Subcutaneous abdominal adipose tissue (tissue), 5 donors: ENCODE measurements around the gene HNRNPA3.
"Not testable (repeated sequence)": the region's sequence is repeated elsewhere in the genome, so short reads cannot be mapped to it uniquely, and the experiment has no call there.

ENCODE experiments used
- H3K27ac ChIP-seq: one replicate; pipeline ENCODE4 v1.7.0; 2013; ENCODE audit warnings: low read depth, mild to moderate bottlenecking, inconsistent platforms, low read length, moderate library complexity
- H3K27me3 ChIP-seq, 5 donors: one replicate each; pipeline ENCODE4 v1.7.0; 2013; ENCODE audit warnings: low read length in 5 of 5, inconsistent platforms in 1 of 5; ENCODE audit not compliant: control insufficient read depth in 5 of 5, insufficient read depth in 4 of 5
- H3K36me3 ChIP-seq, 5 donors: one replicate each; pipeline ENCODE4 v1.7.0; 2013; ENCODE audit warnings: low read length in 5 of 5; ENCODE audit not compliant: control insufficient read depth in 5 of 5, insufficient read depth in 5 of 5
- H3K4me1 ChIP-seq, 5 donors: one replicate each; pipeline ENCODE4 v1.7.0; 2013; ENCODE audit warnings: low read length in 5 of 5, mild to moderate bottlenecking in 3 of 5, moderate library complexity in 1 of 5; ENCODE audit not compliant: control insufficient read depth in 5 of 5, insufficient read depth in 5 of 5
- H3K4me3 ChIP-seq, 5 donors: one replicate each; pipeline ENCODE4 v1.7.0; 2013; ENCODE audit warnings: low read length in 5 of 5, low read depth in 1 of 5
- H3K9ac ChIP-seq, 5 donors: one replicate each; pipeline ENCODE4 v1.7.0; 2013; ENCODE audit warnings: low read length in 5 of 5, mild to moderate bottlenecking in 4 of 5, moderate library complexity in 3 of 5
- H3K9me3 ChIP-seq, 5 donors: one replicate each; pipeline ENCODE4 v1.7.0; 2013; ENCODE audit warnings: low read length in 5 of 5; ENCODE audit not compliant: control insufficient read depth in 5 of 5
- donor health status: healthy.
- donor health status: healthy.
- donor health status: healthy.
- donor health status: healthy.
- donor health status: healthy.

Gene HNRNPA3

GRCh38 chr2:177261116-177262060 is 48.8 kb downstream of the HNRNPA3 start:
- peak overlapping the region; percentile 99 for H3K27ac ChIP-seq
- H3K27me3 ChIP-seq = no peaks in the 10 kb centered on the region
- peak overlapping the region; percentile 3 to 99 (median 87) for H3K9ac ChIP-seq
- peaks cover 0 to 2% (median 0%) of the 10 kb centered on the region in 5 donors for H3K36me3 ChIP-seq
- peaks cover 0 to 2% (median 0%) of the 10 kb centered on the region in 5 donors for H3K9me3 ChIP-seq
- H3K4me1 ChIP-seq = peaks cover 7 to 65% (median 62%) of the 10 kb centered on the region in 5 donors
- peak overlapping the region; percentile 67 to 84 (median 77) for H3K4me3 ChIP-seq

- H3K27ac ChIP-seq = peak overlapping the region; percentile 99
- peaks cover 0 to 2% (median 0%) of the 10 kb centered on the region in 5 donors for H3K36me3 ChIP-seq
- H3K9me3 ChIP-seq = peaks cover 0 to 2% (median 0%) of the 10 kb centered on the region in 5 donors
- peaks cover 1 to 62% (median 58%) of the 10 kb centered on the region in 5 donors for H3K4me1 ChIP-seq
- peak overlapping the region; percentile 21 to 99 (median 87) for H3K9ac ChIP-seq
- no peaks in the 10 kb centered on the region for H3K27me3 ChIP-seq
- H3K4me3 ChIP-seq = peak overlapping the region; percentile 67 to 84 (median 77)
Observed at GRCh38 chr2:177262092-177262491, 49.5 kb downstream of the HNRNPA3 start.

- Histone ChIP-seq H3K4me3 (peak overlapping the region; percentile 67 to 84 (median 77)), H3K4me1 (peaks cover 0 to 54% (median 50%) of the 10 kb centered on the region in 5 donors), H3K27me3 (no peaks in the 10 kb centered on the region), H3K9ac (peak overlapping the region in 4 of 5 donors; percentile 84 to 99 (median 93)), H3K27ac (peak overlapping the region; percentile 99), H3K36me3 (peaks cover 0 to 2% (median 0%) of the 10 kb centered on the region in 5 donors), H3K9me3 (peaks cover 0 to 2% (median 0%) of the 10 kb centered on the region in 5 donors)
Observed at GRCh38 chr2:177262958-177263450, 50.4 kb downstream of the HNRNPA3 start.

GRCh38 chr2:177263451-177264208 is 51.0 kb downstream of the HNRNPA3 start:
- Histone ChIP-seq H3K27ac (peak overlapping the region; percentile 99), H3K27me3 (no peaks in the 10 kb centered on the region), H3K9ac (peak overlapping the region; percentile 70 to 99 (median 99)), H3K4me1 (peaks cover 0 to 53% (median 45%) of the 10 kb centered on the region in 5 donors), H3K9me3 (no peaks in the 10 kb centered on the region), H3K4me3 (peak overlapping the region; percentile 67 to 84 (median 77)), H3K36me3 (peaks cover 0 to 2% (median 0%) of the 10 kb centered on the region in 5 donors)

- Histone ChIP-seq H3K9me3 (no peaks in the 10 kb centered on the region), H3K9ac (peak overlapping the region; percentile 70 to 99 (median 99)), H3K27me3 (no peaks in the 10 kb centered on the region), H3K4me1 (peaks cover 0 to 47% (median 39%) of the 10 kb centered on the region in 5 donors), H3K36me3 (no peaks in the 10 kb centered on the region), H3K4me3 (peak overlapping the region in 4 of 5 donors; percentile 67 to 84 (median 80)), H3K27ac (peak overlapping the region; percentile 99)
Observed at GRCh38 chr2:177264209-177264692, 51.7 kb downstream of the HNRNPA3 start.

- Histone ChIP-seq H3K4me1 (peaks cover 0 to 43% (median 36%) of the 10 kb centered on the region in 5 donors), H3K36me3 (no peaks in the 10 kb centered on the region), H3K27me3 (no peaks in the 10 kb centered on the region), H3K9me3 (no peaks in the 10 kb centered on the region), H3K9ac (peak within 1 kb of the TSS; percentile 82 to 99 (median 99)), H3K27ac (peak within 1 kb of the TSS; percentile 99), H3K4me3 (peak within 1 kb of the TSS; percentile 77 to 89 (median 84))
Observed at GRCh38 chr2:177264693-177265587, 52.3 kb downstream of the HNRNPA3 start, which contains the start of gene NFE2L2. Gene NFE2L2 (minus strand): TSS chr2:177264727. CDS start chr2:177264576, 151 bp downstream.

GRCh38 chr2:177265824-177266817 is 53.5 kb downstream of the HNRNPA3 start:
- Histone ChIP-seq H3K9ac (peak overlapping the region in 3 of 5 donors; percentile 99), H3K9me3 (no peaks in the 10 kb centered on the region), H3K4me1 (peaks cover 0 to 32% (median 25%) of the 10 kb centered on the region in 5 donors), H3K36me3 (no peaks in the 10 kb centered on the region), H3K4me3 (peak overlapping the region in 4 of 5 donors; percentile 77 to 89 (median 81)), H3K27ac (peak overlapping the region; percentile 99), H3K27me3 (no peaks in the 10 kb centered on the region)

- not testable (repeated sequence) for H3K4me3 ChIP-seq, H3K27me3 ChIP-seq, H3K9me3 ChIP-seq, H3K9ac ChIP-seq, H3K27ac ChIP-seq, H3K36me3 ChIP-seq
- peaks cover 0 to 24% (median 16%) of the 10 kb centered on the region in 5 donors for H3K4me1 ChIP-seq
Observed at GRCh38 chr2:177266955-177267354, 54.4 kb downstream of the HNRNPA3 start.
